Ovary (tissue), 3 donors: ENCODE measurements around the gene ACTR8.

ENCODE experiments used
- CTCF ChIP-seq, 3 donors: fragments of 450-650 bp in 2 of 3; fragments of 200-600 bp in 1 of 3; IDR thresholded peaks; one replicate each; pipeline versions ENCODE4 v1.5.1 to v1.8.0; 2016 to 2022; ENCODE audit warnings: antibody characterized with exemption in 3 of 3, mild to moderate bottlenecking in 1 of 3
- EP300 ChIP-seq: sonication (generic); formaldehyde crosslinking; IDR thresholded peaks from one replicate; pipeline ENCODE4 v1.6.1; 2017; ENCODE audit warnings: antibody characterized with exemption
- POLR2A ChIP-seq: fragments of 450-650 bp; IDR thresholded peaks from one replicate; pipeline ENCODE4 v1.6.1; 2017; ENCODE audit warnings: antibody characterized with exemption, mild to moderate bottlenecking, moderate library complexity
- donor health status: DM: no; HTN: no; CAD: no.

- TF ChIP-seq CTCF (IDR thresholded peaks at IDR 0.05) (no peak), EP300 (no peak), POLR2A (no peak)
These were observed 31.1 kb downstream of the ACTR8 start for GRCh38 chr3:53850895-53851294.
